GM12878 (cell line): ENCODE data around the gene DMXL1. TPM values are rescaled to one million over a fixed set of nuclear protein-coding genes. Genes with fewer than 3 reads are reported as not detected.

Experiments used
- ATAC-seq: fragments of 200-7000 bp; cut with Tn5 transposase; 3 replicates; pipeline ENCODE4 v1.9.1; 2020; ENCODE audit warnings: mild to moderate bottlenecking, moderate library complexity
- BruUV-seq: library from RNA; stranded (reverse); fragments of 400-500 nt; replicated peaks from 2 replicates; lab custom pipeline; 2021; lab: Mats Ljungman, UMichigan
- CTCF ChIA-PET: fragments of 300-600 bp; sonication (Branson Sonifier 250); formaldehyde crosslinking; extraction: SDS; loops from one replicate; lab custom pipeline; 2021; ENCODE audit warnings: inconsistent platforms; lab: Yijun Ruan, JAX
- POLR2A ChIA-PET: fragments of 350-600 bp; formaldehyde crosslinking; extraction: SDS; loops from one replicate; lab custom pipeline; 2021; ENCODE audit warnings: inconsistent platforms; lab: Charles Lee
- RAD21 ChIA-PET: fragments of 300-600 bp; sonication (Branson Sonifier 250); formaldehyde crosslinking; loops from one replicate; lab custom pipeline; 2023; ENCODE audit warnings: antibody characterized with exemption; ENCODE audit not compliant: unreplicated experiment; lab: Charles Lee
- SMC1A ChIA-PET: fragments of 300-600 bp; sonication (Branson Sonifier 250); formaldehyde crosslinking; loops from one replicate; lab custom pipeline; 2023; ENCODE audit not compliant: unreplicated experiment, uncharacterized antibody; lab: Charles Lee
- DNase-seq: peaks from one replicate; pipeline ENCODE4 v3.0.0-alpha.2; 2011; ENCODE audit warnings: low read depth, low spot score
- FAIRE-seq: peaks from 3 replicates; lab custom pipeline; 2011; peaks lifted over from hg19 to GRCh38; lab: Jason Lieb, UNC
- H2AFZ ChIP-seq: 2 replicates; pipeline ENCODE4 v1.6.0; 2011; ENCODE audit warnings: low read depth, low read length, control low read depth; ENCODE audit not compliant: control insufficient read depth
- H3K27ac ChIP-seq: 2 replicates; pipeline ENCODE4 v1.5.1; 2011; ENCODE audit warnings: control low read depth; ENCODE audit not compliant: control insufficient read depth, insufficient read depth
- H3K27me3 ChIP-seq, 2 experiments: replicated peaks in 1 of 2; 2 replicates each; pipeline versions ENCODE4 v1.6.0 to v1.6.1; 2011; ENCODE audit warnings: low read length in 1 of 2; ENCODE audit not compliant: control insufficient read depth in 2 of 2, insufficient read depth in 2 of 2
- H3K36me3 ChIP-seq, 2 experiments: 2 replicates each; pipeline ENCODE4 v1.5.1; 2011; ENCODE audit warnings: low read length in 1 of 2; ENCODE audit not compliant: control insufficient read depth in 2 of 2, insufficient read depth in 2 of 2
- H3K4me1 ChIP-seq: 2 replicates; pipeline ENCODE4 v1.6.1; 2011; ENCODE audit warnings: mild to moderate bottlenecking, low read length, moderate library complexity, mixed read lengths; ENCODE audit not compliant: control insufficient read depth, insufficient read depth
- H3K4me2 ChIP-seq: 2 replicates; pipeline ENCODE4 v1.6.0; 2011; ENCODE audit warnings: control low read depth; ENCODE audit not compliant: control insufficient read depth, insufficient read depth
- H3K4me3 ChIP-seq: fragments of 200-600 bp; sonication (generic); 2 replicates; pipeline ENCODE4 v1.5.1; 2016
- H3K79me2 ChIP-seq: 2 replicates; pipeline ENCODE4 v1.6.0; 2011; ENCODE audit warnings: low read length; ENCODE audit not compliant: control insufficient read depth, insufficient read depth
- H3K9ac ChIP-seq: 2 replicates; pipeline ENCODE4 v1.8.0; 2011; ENCODE audit warnings: low read length, control low read depth, mixed read lengths; ENCODE audit not compliant: control insufficient read depth, insufficient read depth
- H3K9me3 ChIP-seq: replicated peaks from 3 replicates; pipeline ENCODE4 v1.5.1; 2011; ENCODE audit warnings: mild to moderate bottlenecking, low read length; ENCODE audit not compliant: control insufficient read depth, insufficient read depth
- H4K20me1 ChIP-seq: 2 replicates; pipeline ENCODE4 v1.6.0; 2011; ENCODE audit not compliant: control insufficient read depth, insufficient read depth
- EP300 ChIP-seq, 2 experiments: fragments of 150-350 bp in 1 of 2; IDR thresholded peaks; 2 replicates each; pipeline ENCODE4 v1.6.1; 2011 to 2012; ENCODE audit warnings: low read depth in 2 of 2, low read length in 2 of 2, borderline replicate concordance in 1 of 2, improper control_type of control experiment in 1 of 2, inconsistent platforms in 1 of 2; ENCODE audit not compliant: control insufficient read depth in 1 of 2
- KAT2A ChIP-seq: conservative IDR thresholded peaks from 2 replicates; pipeline ENCODE4 v1.6.1; 2011; ENCODE audit warnings: low read depth, low read length; ENCODE audit not compliant: control insufficient read depth
- NR2C1 ChIP-seq: fragments of 450-650 bp; IDR thresholded peaks from 2 replicates; pipeline ENCODE4 v1.6.1; 2017; ENCODE audit warnings: antibody characterized with exemption, mild to moderate bottlenecking, moderate library complexity
- SPI1 ChIP-seq: IDR thresholded peaks from 2 replicates; pipeline ENCODE4 v1.6.1; 2011; ENCODE audit warnings: low read depth, mild to moderate bottlenecking, low read length, moderate library complexity, borderline replicate concordance; ENCODE audit not compliant: insufficient read depth
- ZBTB40 ChIP-seq: fragments of 450-650 bp; IDR thresholded peaks from 2 replicates; pipeline ENCODE4 v1.6.1; 2016; ENCODE audit warnings: mild to moderate bottlenecking, moderate library complexity, borderline replicate concordance
- WGBS: methylation state at CpG from one replicate; pipeline ENCODE4 v1.1.6; 2016; ENCODE audit warnings: low lambda C conversion rate; ENCODE audit not compliant: insufficient replicate concordance, insufficient coverage; ENCODE audit errors: missing lambda C conversion rate; 5-methylcytosine and 5-hydroxymethylcytosine counted together
- in situ Hi-C: fragments of 300-500 bp; cut with MboI; formaldehyde crosslinking; loops from 9 replicates; pipeline ENCODE4 v1.14.3; 2018; ENCODE audit warnings: mixed read lengths
- intact Hi-C: fragments of 100-400 bp; cut with micrococcal nuclease; formaldehyde crosslinking; loops from one replicate; pipeline ENCODE4 v1.14.2; 2022; ENCODE audit not compliant: unreplicated experiment
- polyA plus RNA-seq, 11 experiments: library from polyadenylated mRNA; depleted of rRNA in 4 of 11; unstranded in 6 of 11; stranded (reverse) in 5 of 11; fragments of >200 nt; fragmentation: Nextera tagmentation in 4 of 11; fragmentation: Illumina TruSeq in 1 of 11; extraction: Ambion mirVana in 4 of 11; extraction: Trizol in 1 of 11; gene quantifications; 1 replicate in 1 of 11; 2 replicates in 10 of 11; pipeline versions ENCODE4 v1.2.1 to v1.2.3, GENCODE V29; 2011 to 2016; ENCODE audit warnings: inconsistent platforms in 2 of 11, missing spikeins in 2 of 11, low read depth in 1 of 11
- total RNA-seq, 4 experiments: library from RNA; depleted of rRNA in 3 of 4; stranded (reverse); fragments of >200 nt in 3 of 4; fragmentation: Illumina TruSeq in 1 of 4; extraction: Trizol in 1 of 4; gene quantifications; 2 replicates each; pipeline versions ENCODE4 v1.2.1 to v1.2.3, GENCODE V29; 2013 to 2021
- TF ChIP-seq, protein P1 (sequence below): IDR thresholded peaks from 2 replicates; pipeline ENCODE4 v1.6.1; 2011; ENCODE audit warnings: low read depth, mild to moderate bottlenecking, low read length, moderate library complexity, borderline replicate concordance; ENCODE audit errors: extremely low read depth
- TF ChIP-seq, protein P2 (sequence below): IDR thresholded peaks from 2 replicates; pipeline ENCODE4 v1.6.1; 2011; ENCODE audit warnings: low read depth, low read length, improper control_type of control experiment, borderline replicate concordance

DMXL1 gene
- total and polyA plus RNA-seq, 10 of the 15 experiments (the other 5 are each of a cell fraction or from before 2014, with no cell fraction given) = 9.1 to 67.7 (median 34.1) TPM

- TF ChIP-seq NR2C1 (no peak), EP300 (IDR thresholded peaks at IDR 0.05; ENCODE audit: borderline replicate concordance in 1 of 2, control insufficient read depth in 1 of 2, low read depth in 2 of 2, low read length in 2 of 2) (no peak)
- TF ChIP-seq, protein P1, sequence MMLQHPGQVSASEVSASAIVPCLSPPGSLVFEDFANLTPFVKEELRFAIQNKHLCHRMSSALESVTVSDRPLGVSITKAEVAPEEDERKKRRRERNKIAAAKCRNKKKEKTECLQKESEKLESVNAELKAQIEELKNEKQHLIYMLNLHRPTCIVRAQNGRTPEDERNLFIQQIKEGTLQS = no peak
These were observed 209.5 kb downstream of the DMXL1 start (continued) for GRCh38 chr5:119280380-119280779.

DNA sequence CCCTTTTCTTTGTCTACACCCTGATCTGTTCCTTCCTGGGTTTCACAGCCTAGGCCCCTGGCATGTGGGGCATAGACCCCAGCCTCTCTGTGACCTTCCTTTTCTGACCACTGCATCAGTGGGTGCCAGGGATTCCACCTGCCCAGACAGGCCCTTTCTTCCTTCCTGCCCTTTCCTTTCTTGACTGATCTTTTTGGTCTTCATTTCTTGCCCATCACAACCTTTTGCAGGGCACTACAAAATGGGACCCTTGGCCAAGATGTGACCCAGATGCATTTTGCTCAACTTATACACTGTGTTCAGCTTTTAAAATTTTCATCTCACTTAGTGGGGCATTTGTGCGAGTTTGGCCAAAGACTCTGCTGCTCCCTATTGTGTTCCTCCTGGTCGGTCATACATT lies 211.7 kb downstream of the DMXL1 start:
- no peak overlapping the region for H3K9ac ChIP-seq
- peaks cover 93% of the 10 kb centered on the region for H3K79me2 ChIP-seq

More for the DNA sequence above, 211.7 kb downstream of the DMXL1 start:
- ChIA-PET POLR2A (no interaction called here), CTCF (interaction anchor here (1.7 to 1.9 kb wide), 2 partner anchors 8 to 15 kb away, joined by 5 to 6 read pairs; no protein-coding TSS in a partner anchor), SMC1A (interaction anchor here (0.6 to 10.6 kb wide), 2 partner anchors 8 to 56 kb away, joined by 3 to 181 read pairs; no protein-coding TSS in a partner anchor), RAD21 (no interaction called here)
- Histone ChIP-seq H3K4me3 (no peak overlapping the region), H3K27me3 (no peaks in the 10 kb centered on the region), H3K36me3 (no peaks in the 10 kb centered on the region; a peak in 2 of 4 replicates), H3K9me3 (no peaks in the 10 kb centered on the region), H3K4me2 (no peak overlapping the region), H3K4me1 (peaks cover 32% of the 10 kb centered on the region), H2AFZ (no peak overlapping the region), H4K20me1 (no peaks in the 10 kb centered on the region), H3K27ac (no peak overlapping the region)
- DNase-seq (no peak), ATAC-seq (no peak), FAIRE-seq (no peak)
- WGBS = 100% methylated on average over 2 of the region's 2 CpGs
- intact Hi-C loops (no loop called here), in situ Hi-C loops (loop anchor here (25.0 kb wide), 1 partner anchor 1180 kb away; the partner anchor contains the start of gene PRR16)
- BruUV-seq = no TSS peak
- TF ChIP-seq, protein P2, sequence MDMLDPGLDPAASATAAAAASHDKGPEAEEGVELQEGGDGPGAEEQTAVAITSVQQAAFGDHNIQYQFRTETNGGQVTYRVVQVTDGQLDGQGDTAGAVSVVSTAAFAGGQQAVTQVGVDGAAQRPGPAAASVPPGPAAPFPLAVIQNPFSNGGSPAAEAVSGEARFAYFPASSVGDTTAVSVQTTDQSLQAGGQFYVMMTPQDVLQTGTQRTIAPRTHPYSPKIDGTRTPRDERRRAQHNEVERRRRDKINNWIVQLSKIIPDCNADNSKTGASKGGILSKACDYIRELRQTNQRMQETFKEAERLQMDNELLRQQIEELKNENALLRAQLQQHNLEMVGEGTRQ = no peak
- no peak for TF ChIP-seq KAT2A
- TF ChIP-seq ZBTB40 = no peak
- no peak for TF ChIP-seq SPI1
